Left lung (tissue), 10 donors: ENCODE measurements around the gene ANXA2. TPM values are rescaled to one million over a fixed set of nuclear protein-coding genes. Genes with fewer than 3 reads are reported as not detected.

Experiments used
- ATAC-seq: fragments of 200-7000 bp; cut with Tn5 transposase; one replicate; pipeline ENCODE4 v1.9.1; 2020; ENCODE audit warnings: moderate library complexity
- DNase-seq, 4 donors: peaks; one replicate each; pipeline ENCODE4 v3.0.0-alpha.2; 2013 to 2020
- H3K27ac ChIP-seq, 2 donors: fragments of 200-600 bp; sonication (generic) in 1 of 2; one replicate each; pipeline versions ENCODE4 v1.5.0 to v1.8.0; 2020 to 2021
- H3K27me3 ChIP-seq, 2 donors: fragments of 200-600 bp; sonication (generic) in 1 of 2; one replicate each; pipeline versions ENCODE4 v1.5.0 to v1.8.0; 2020 to 2021
- H3K36me3 ChIP-seq, 2 donors: fragments of 200-600 bp; sonication (generic) in 1 of 2; one replicate each; pipeline versions ENCODE4 v1.5.0 to v1.8.0; 2020 to 2021
- H3K4me1 ChIP-seq, 2 donors: fragments of 200-600 bp; one replicate each; pipeline ENCODE4 v1.8.0; 2021
- H3K4me3 ChIP-seq, 2 donors: fragments of 200-600 bp; sonication (generic) in 1 of 2; one replicate each; pipeline versions ENCODE4 v1.5.0 to v1.8.0; 2020 to 2021; ENCODE audit warnings: mild to moderate bottlenecking in 1 of 2
- H3K9me3 ChIP-seq, 2 donors: fragments of 200-600 bp; sonication (generic) in 1 of 2; one replicate each; pipeline versions ENCODE4 v1.5.0 to v1.8.0; 2020 to 2021
- intact Hi-C, 2 donors: fragments of 100-400 bp; cut with DNase I; formaldehyde crosslinking; loops; one replicate each; pipeline versions ENCODE4 v1.11.2 to v1.14.2; 2022
- polyA plus RNA-seq, 6 donors: library from polyadenylated mRNA; unstranded; fragments of 120-200 nt; gene quantifications; one replicate each; pipeline ENCODE4 v1.2.1, GENCODE V29; 2013; ENCODE audit not compliant: insufficient read length in 6 of 6
- total RNA-seq, 2 donors: library from RNA; stranded (reverse); fragmentation: NEBNext Ultra II Directional; extraction: Animal tissue kit (Norgen Biotek cat#: 25700); gene quantifications; one replicate each; pipeline ENCODE4 v1.2.1, GENCODE V29; 2021
- TF ChIP-seq, protein P1 (sequence below), 2 donors: fragments of 200-600 bp; sonication (generic) in 1 of 2; IDR thresholded peaks; one replicate each; pipeline versions ENCODE4 v1.5.0 to v1.8.0; 2021; ENCODE audit warnings: antibody characterized with exemption in 2 of 2
- donor health status: DM: no; HTN: yes; CAD: no.
- donor health status: DM: no; HTN: no; CAD: no.

Gene ANXA2
- total and polyA plus RNA-seq, 8 donors = 521 to 1,593 (median 699) TPM

DNA sequence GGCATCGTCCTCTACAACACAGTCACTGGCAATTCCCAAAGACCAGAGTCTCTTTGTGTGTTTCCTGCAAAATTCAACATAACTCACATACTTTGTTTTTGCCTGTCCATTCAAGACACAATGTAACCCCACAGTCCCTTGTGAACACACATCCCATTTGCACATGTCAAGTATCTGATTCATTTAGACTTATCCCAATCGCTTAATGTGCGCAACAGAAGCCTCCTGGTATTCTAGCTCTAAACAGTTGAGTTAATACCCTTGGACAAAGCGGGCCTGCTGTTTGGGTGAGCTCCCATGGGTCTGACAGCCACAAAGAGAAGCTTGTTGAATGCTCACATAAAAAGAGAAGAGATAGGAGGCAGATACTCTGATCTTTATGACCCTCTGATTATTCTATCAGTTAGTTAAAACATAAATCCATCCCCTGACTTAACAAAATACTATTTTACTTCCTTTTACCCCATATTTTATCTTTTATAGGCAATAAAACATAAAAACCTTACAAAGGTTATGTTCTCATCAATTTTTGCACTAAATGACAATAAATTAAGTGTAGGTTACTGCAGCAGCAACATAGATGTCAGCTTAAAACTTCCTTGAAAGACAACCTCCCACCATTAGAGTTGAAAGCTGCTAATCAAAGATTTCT is 79.4 kb downstream of the ANXA2 start:
- Histone ChIP-seq H3K4me3 (no peak overlapping the region), H3K27ac (no peak overlapping the region), H3K36me3 (no peaks in the 10 kb centered on the region), H3K9me3 (no peaks in the 10 kb centered on the region), H3K4me1 (no peaks in the 10 kb centered on the region), H3K27me3 (peaks cover 0 to 4% of the 10 kb centered on the region in 2 donors)
- intact Hi-C loops = no loop called here
- no peak for DNase-seq
- TF ChIP-seq, protein P1, sequence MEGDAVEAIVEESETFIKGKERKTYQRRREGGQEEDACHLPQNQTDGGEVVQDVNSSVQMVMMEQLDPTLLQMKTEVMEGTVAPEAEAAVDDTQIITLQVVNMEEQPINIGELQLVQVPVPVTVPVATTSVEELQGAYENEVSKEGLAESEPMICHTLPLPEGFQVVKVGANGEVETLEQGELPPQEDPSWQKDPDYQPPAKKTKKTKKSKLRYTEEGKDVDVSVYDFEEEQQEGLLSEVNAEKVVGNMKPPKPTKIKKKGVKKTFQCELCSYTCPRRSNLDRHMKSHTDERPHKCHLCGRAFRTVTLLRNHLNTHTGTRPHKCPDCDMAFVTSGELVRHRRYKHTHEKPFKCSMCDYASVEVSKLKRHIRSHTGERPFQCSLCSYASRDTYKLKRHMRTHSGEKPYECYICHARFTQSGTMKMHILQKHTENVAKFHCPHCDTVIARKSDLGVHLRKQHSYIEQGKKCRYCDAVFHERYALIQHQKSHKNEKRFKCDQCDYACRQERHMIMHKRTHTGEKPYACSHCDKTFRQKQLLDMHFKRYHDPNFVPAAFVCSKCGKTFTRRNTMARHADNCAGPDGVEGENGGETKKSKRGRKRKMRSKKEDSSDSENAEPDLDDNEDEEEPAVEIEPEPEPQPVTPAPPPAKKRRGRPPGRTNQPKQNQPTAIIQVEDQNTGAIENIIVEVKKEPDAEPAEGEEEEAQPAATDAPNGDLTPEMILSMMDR (IDR thresholded peaks at IDR 0.05) = no peak
- no peak for ATAC-seq

DNA sequence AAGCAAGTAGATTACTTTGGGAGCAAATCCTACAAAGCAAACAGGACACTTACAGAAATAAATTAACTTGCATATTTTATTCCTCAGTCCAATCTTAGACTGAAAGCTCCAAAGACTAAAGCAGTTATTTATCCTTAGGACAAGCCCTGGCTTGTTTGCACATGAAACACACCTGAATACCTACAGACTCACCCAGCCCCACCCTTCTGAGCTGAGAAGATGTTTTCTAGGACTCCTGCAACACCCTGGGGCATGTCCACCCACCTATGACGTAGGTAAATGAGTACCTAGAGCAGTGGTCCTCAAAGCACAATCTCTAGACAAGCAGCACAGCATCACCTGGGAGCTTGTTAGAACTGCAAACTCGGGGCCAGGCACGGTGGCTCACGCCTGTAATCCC is 80.8 kb downstream of the ANXA2 start:
- Histone ChIP-seq H3K36me3 (no peaks in the 10 kb centered on the region), H3K4me1 (no peaks in the 10 kb centered on the region), H3K9me3 (no peaks in the 10 kb centered on the region), H3K27me3 (no peaks in the 10 kb centered on the region), H3K4me3 (no peak overlapping the region), H3K27ac (no peak overlapping the region)
- no peak for ATAC-seq
- intact Hi-C loops = no loop called here
- TF ChIP-seq, protein P1 (IDR thresholded peaks at IDR 0.05) = no peak
- DNase-seq = no peak

DNA sequence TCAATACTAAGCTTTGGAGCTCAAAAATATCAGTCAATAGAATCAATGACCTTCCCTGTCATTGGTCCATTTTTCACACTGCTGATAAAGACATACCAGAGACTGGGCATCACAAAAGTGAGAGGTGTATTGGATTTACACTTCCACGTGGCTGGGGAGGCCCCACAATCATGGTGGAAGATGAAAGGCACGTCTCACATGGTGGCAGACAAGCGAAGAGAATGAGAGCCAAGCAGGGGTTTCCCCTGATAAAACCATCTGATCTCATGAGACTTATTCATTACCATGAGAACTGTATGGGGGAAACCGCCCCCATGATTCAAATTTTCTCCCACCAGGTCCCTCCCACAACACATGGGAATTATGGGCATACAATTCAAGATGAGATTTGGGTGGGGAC is 81.9 kb downstream of the ANXA2 start:
- Histone ChIP-seq H3K4me3 (no peak overlapping the region), H3K36me3 (no peaks in the 10 kb centered on the region), H3K4me1 (no peaks in the 10 kb centered on the region), H3K9me3 (no peaks in the 10 kb centered on the region), H3K27ac (no peak overlapping the region), H3K27me3 (no peaks in the 10 kb centered on the region)
- DNase-seq = no peak
- TF ChIP-seq, protein P1 (IDR thresholded peaks at IDR 0.05) = no peak
- intact Hi-C loops = no loop called here
- no peak for ATAC-seq

DNA sequence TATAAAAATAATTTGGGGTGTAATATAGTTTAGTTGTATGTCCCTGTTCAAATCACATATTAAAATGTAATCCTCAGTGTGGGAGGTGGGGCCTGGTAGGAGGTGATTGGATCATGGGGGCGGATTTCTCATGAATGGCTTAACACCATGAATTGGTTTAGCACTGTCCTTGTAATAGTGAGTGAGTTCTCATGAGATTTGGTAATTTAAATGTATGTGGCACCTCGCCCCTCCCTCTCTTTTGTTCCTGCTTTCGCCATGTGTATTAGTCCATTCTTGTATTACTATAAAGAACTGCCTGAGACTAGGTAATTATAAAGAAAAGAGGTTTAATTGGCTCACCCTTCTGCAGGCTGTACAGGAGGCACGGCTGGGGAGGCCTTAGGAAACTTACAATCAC is 83.9 kb downstream of the ANXA2 start:
- H3K4me3 ChIP-seq = no peak overlapping the region
- no peaks in the 10 kb centered on the region for H3K36me3 ChIP-seq
- H3K9me3 ChIP-seq = no peaks in the 10 kb centered on the region
- H3K27ac ChIP-seq = no peak overlapping the region
- DNase-seq = no peak
- no peaks in the 10 kb centered on the region for H3K4me1 ChIP-seq
- ATAC-seq = no peak
- no peaks in the 10 kb centered on the region for H3K27me3 ChIP-seq
- TF ChIP-seq, protein P1 (IDR thresholded peaks at IDR 0.05) = no peak
- intact Hi-C loops = no loop called here

DNA sequence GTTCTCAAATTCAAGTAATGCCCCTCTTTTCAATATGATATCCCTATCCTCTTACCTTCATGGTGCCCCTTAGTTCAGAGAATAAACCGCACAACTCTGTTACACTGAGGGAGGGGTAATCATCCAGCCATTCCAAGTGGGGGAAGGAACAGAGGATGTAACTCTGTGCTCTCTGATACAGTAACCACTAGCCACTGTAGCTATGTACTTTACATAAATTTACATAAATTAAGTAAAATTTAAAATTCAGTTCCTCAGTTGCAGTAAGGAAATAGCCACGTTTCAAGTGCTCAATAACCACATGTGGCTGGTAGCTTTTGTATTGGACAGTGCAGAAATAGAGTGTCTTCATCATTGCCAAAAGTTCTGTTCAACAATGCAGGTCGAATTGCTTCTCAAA is 90.8 kb downstream of the ANXA2 start:
- ATAC-seq (no peak), DNase-seq (no peak)
- TF ChIP-seq, protein P1 (IDR thresholded peaks at IDR 0.05) = no peak
- Histone ChIP-seq H3K27ac (no peak overlapping the region), H3K27me3 (peaks cover 0 to 5% of the 10 kb centered on the region in 2 donors), H3K9me3 (no peaks in the 10 kb centered on the region), H3K36me3 (no peaks in the 10 kb centered on the region), H3K4me3 (no peak overlapping the region), H3K4me1 (no peaks in the 10 kb centered on the region)
- intact Hi-C loops = no loop called here
